A549 (cell line): ENCODE measurements around the gene POMGNT2.

ENCODE experiments used
- CEBPB ChIP-seq, 2 experiments: fragments of >200 bp in 1 of 2; sonication (Bioruptor Twin) in 1 of 2; formaldehyde crosslinking in 1 of 2; IDR thresholded peaks; 2 replicates each; pipeline ENCODE4 v1.6.1; 2012 to 2016
- HDAC2 ChIP-seq: fragments of 200-600 bp; sonication (generic); IDR thresholded peaks from 2 replicates; pipeline ENCODE4 v1.6.1; 2016
- JUN ChIP-seq, 2 experiments: fragments of >200 bp; sonication (Bioruptor Twin); formaldehyde crosslinking; IDR thresholded peaks; 2 replicates in 1 of 2; 3 replicates in 1 of 2; pipeline ENCODE4 v1.6.1; 2016 to 2017
- JUNB ChIP-seq: fragments of >200 bp; sonication (Bioruptor Twin); formaldehyde crosslinking; IDR thresholded peaks from 2 replicates; pipeline ENCODE4 v1.6.1; 2016
- KDM1A ChIP-seq: fragments of 200-600 bp; sonication (generic); IDR thresholded peaks from 2 replicates; pipeline ENCODE4 v1.6.1; 2016; ENCODE audit warnings: low read depth, mild to moderate bottlenecking
- POLR2A ChIP-seq: IDR thresholded peaks from 2 replicates; pipeline ENCODE4 v1.6.1; 2012; ENCODE audit warnings: mild to moderate bottlenecking, low read length
- RAD21 ChIP-seq, 2 experiments: fragments of >200 bp in 1 of 2; sonication (Bioruptor Twin) in 1 of 2; formaldehyde crosslinking in 1 of 2; IDR thresholded peaks in 1 of 2; conservative IDR thresholded peaks in 1 of 2; 2 replicates in 1 of 2; 3 replicates in 1 of 2; pipeline ENCODE4 v1.6.1; 2012 to 2018; ENCODE audit warnings: inconsistent platforms in 1 of 2
- RCOR1 ChIP-seq: fragments of 150-350 bp; IDR thresholded peaks from 2 replicates; pipeline ENCODE4 v1.6.1; 2014; ENCODE audit warnings: antibody characterized with exemption, low read length, low read depth
- TF ChIP-seq, protein P1 (sequence below): fragments of 200-600 bp; sonication (generic); IDR thresholded peaks from 2 replicates; pipeline ENCODE4 v1.6.1; 2016; ENCODE audit warnings: antibody characterized with exemption, mild to moderate bottlenecking, moderate library complexity
- TF ChIP-seq, protein P2 (sequence below): fragments of 450-650 bp; IDR thresholded peaks from 2 replicates; pipeline ENCODE4 v1.6.1; 2014; ENCODE audit warnings: antibody characterized with exemption
- TF ChIP-seq, protein P3 (sequence below): fragments of >200 bp; sonication (Bioruptor Twin); formaldehyde crosslinking; IDR thresholded peaks from 3 replicates; pipeline ENCODE4 v1.5.1; 2016
- TF ChIP-seq, protein P4 (sequence below): IDR thresholded peaks from 2 replicates; pipeline ENCODE4 v1.6.1; 2012; ENCODE audit warnings: low read depth, borderline replicate concordance
- TF ChIP-seq, protein P5 (sequence below): fragments of >200 bp; sonication (Bioruptor Twin); formaldehyde crosslinking; IDR thresholded peaks from 2 replicates; pipeline ENCODE4 v1.6.1; 2016
- TF ChIP-seq, protein P6 (sequence below): fragments of 250-450 bp; sonication (Bioruptor Pico); IDR thresholded peaks from 2 replicates; pipeline ENCODE4 v1.5.0; 2021; ENCODE audit warnings: mild to moderate bottlenecking, moderate library complexity, borderline replicate concordance

DNA sequence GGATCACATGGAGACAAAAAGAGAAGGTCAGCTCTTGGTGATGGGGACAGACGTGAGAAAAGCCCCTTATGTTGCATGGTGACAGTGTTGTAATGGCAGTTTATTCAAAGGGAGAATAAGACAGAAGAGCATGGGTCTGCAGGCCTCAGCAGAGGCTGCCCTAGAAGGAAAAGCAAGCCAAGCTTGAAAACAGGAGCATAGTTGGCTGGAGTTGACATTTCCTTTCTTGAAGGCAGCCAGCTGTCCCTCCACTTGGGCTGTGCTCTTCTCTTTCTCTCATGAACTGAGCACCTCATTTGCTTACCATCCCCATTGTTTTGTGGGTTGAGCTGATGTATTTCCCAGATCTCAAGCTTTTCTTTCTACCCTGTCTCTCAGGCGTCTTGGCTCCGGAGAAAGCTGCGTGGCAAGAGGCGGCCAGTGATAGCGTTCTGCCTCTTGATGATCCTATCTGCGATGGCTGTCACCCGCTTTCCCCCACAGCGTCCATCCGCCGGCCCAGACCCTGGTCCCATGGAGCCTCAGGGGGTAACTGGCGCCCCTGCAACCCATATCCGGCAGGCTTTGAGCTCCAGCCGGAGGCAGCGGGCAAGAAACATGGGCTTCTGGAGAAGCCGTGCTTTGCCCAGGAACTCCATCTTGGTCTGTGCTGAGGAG, 73.9 kb downstream of the POMGNT2 start:
- TF ChIP-seq, protein P1, sequence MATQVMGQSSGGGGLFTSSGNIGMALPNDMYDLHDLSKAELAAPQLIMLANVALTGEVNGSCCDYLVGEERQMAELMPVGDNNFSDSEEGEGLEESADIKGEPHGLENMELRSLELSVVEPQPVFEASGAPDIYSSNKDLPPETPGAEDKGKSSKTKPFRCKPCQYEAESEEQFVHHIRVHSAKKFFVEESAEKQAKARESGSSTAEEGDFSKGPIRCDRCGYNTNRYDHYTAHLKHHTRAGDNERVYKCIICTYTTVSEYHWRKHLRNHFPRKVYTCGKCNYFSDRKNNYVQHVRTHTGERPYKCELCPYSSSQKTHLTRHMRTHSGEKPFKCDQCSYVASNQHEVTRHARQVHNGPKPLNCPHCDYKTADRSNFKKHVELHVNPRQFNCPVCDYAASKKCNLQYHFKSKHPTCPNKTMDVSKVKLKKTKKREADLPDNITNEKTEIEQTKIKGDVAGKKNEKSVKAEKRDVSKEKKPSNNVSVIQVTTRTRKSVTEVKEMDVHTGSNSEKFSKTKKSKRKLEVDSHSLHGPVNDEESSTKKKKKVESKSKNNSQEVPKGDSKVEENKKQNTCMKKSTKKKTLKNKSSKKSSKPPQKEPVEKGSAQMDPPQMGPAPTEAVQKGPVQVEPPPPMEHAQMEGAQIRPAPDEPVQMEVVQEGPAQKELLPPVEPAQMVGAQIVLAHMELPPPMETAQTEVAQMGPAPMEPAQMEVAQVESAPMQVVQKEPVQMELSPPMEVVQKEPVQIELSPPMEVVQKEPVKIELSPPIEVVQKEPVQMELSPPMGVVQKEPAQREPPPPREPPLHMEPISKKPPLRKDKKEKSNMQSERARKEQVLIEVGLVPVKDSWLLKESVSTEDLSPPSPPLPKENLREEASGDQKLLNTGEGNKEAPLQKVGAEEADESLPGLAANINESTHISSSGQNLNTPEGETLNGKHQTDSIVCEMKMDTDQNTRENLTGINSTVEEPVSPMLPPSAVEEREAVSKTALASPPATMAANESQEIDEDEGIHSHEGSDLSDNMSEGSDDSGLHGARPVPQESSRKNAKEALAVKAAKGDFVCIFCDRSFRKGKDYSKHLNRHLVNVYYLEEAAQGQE: no peak
- TF ChIP-seq, protein P2, sequence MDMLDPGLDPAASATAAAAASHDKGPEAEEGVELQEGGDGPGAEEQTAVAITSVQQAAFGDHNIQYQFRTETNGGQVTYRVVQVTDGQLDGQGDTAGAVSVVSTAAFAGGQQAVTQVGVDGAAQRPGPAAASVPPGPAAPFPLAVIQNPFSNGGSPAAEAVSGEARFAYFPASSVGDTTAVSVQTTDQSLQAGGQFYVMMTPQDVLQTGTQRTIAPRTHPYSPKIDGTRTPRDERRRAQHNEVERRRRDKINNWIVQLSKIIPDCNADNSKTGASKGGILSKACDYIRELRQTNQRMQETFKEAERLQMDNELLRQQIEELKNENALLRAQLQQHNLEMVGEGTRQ: no peak
- TF ChIP-seq, protein P3, sequence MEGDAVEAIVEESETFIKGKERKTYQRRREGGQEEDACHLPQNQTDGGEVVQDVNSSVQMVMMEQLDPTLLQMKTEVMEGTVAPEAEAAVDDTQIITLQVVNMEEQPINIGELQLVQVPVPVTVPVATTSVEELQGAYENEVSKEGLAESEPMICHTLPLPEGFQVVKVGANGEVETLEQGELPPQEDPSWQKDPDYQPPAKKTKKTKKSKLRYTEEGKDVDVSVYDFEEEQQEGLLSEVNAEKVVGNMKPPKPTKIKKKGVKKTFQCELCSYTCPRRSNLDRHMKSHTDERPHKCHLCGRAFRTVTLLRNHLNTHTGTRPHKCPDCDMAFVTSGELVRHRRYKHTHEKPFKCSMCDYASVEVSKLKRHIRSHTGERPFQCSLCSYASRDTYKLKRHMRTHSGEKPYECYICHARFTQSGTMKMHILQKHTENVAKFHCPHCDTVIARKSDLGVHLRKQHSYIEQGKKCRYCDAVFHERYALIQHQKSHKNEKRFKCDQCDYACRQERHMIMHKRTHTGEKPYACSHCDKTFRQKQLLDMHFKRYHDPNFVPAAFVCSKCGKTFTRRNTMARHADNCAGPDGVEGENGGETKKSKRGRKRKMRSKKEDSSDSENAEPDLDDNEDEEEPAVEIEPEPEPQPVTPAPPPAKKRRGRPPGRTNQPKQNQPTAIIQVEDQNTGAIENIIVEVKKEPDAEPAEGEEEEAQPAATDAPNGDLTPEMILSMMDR: no peak
- TF ChIP-seq RAD21 (conservative IDR thresholded peaks at IDR 0.05 in 1 of 2, IDR thresholded peaks at IDR 0.05 in 1 of 2): no peak
- TF ChIP-seq RCOR1: no peak
- TF ChIP-seq, protein P4, sequence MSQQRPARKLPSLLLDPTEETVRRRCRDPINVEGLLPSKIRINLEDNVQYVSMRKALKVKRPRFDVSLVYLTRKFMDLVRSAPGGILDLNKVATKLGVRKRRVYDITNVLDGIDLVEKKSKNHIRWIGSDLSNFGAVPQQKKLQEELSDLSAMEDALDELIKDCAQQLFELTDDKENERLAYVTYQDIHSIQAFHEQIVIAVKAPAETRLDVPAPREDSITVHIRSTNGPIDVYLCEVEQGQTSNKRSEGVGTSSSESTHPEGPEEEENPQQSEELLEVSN: no peak
- no peak for TF ChIP-seq POLR2A
- TF ChIP-seq HDAC2: no peak
- no peak for TF ChIP-seq KDM1A
- TF ChIP-seq, protein P5, sequence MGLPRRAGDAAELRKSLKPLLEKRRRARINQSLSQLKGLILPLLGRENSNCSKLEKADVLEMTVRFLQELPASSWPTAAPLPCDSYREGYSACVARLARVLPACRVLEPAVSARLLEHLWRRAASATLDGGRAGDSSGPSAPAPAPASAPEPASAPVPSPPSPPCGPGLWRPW: no peak
- no peak for TF ChIP-seq JUNB
- TF ChIP-seq CEBPB (IDR thresholded peaks at IDR 0.05): no peak
- no peak for TF ChIP-seq JUN (IDR thresholded peaks at IDR 0.05)
- TF ChIP-seq, protein P6, sequence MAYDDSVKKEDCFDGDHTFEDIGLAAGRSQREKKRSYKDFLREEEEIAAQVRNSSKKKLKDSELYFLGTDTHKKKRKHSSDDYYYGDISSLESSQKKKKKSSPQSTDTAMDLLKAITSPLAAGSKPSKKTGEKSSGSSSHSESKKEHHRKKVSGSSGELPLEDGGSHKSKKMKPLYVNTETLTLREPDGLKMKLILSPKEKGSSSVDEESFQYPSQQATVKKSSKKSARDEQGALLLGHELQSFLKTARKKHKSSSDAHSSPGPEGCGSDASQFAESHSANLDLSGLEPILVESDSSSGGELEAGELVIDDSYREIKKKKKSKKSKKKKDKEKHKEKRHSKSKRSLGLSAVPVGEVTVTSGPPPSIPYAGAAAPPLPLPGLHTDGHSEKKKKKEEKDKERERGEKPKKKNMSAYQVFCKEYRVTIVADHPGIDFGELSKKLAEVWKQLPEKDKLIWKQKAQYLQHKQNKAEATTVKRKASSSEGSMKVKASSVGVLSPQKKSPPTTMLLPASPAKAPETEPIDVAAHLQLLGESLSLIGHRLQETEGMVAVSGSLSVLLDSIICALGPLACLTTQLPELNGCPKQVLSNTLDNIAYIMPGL (CRISPR knock-in tag): no peak
